ENCODE measurements around the gene AFG3L2.

The AFG3L2 gene

DNA sequence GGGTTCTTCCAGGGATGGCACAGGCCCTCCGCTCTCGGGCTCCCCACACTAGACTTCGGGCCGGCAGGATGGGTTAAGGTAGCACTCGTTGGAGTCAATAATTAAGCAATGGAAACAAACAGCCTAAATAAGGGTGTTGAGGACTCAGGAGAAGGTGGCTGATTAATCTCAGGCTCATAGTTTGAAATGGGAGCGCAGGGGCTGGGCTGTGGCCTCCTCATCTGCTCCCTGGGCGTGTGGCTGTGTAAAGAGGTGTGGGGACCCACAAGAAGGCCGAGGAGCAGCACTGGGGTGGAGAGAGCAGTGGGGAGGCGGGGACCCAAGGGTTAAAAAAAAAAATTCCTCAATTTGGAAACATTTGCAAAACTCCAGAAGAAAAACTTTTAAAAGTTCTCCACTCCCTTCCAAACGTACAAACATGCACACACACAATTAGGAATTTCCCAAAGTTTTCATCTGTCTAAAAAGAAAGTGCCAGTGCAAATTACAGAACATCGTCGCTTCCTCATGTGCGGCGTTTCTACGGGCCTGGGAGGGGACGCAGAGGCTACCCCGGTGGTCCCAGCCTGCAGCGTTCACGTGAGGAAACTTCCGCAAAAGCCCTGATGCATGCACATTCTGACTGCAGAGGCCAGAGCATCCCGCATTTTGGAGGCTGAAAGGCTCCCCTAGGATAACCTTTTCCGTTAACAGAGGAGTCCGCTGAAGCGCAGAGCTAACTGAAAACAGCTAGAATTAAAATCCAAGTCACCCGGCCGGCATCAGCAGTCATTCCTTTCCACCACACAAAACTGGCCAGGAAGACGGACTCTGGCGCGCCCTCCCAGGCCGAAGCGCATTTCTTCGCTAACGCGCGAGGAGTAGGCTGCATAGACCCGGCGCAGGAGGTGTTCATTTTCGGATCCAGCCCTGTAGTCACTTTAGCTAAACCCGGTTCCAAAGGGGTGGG, 70.0 kb downstream of the AFG3L2 start:
- FAIRE-seq (no peak), DNase-seq (ENCODE audit: insufficient read length, low spot score) (no peak)
- TF ChIP-seq, protein P1, sequence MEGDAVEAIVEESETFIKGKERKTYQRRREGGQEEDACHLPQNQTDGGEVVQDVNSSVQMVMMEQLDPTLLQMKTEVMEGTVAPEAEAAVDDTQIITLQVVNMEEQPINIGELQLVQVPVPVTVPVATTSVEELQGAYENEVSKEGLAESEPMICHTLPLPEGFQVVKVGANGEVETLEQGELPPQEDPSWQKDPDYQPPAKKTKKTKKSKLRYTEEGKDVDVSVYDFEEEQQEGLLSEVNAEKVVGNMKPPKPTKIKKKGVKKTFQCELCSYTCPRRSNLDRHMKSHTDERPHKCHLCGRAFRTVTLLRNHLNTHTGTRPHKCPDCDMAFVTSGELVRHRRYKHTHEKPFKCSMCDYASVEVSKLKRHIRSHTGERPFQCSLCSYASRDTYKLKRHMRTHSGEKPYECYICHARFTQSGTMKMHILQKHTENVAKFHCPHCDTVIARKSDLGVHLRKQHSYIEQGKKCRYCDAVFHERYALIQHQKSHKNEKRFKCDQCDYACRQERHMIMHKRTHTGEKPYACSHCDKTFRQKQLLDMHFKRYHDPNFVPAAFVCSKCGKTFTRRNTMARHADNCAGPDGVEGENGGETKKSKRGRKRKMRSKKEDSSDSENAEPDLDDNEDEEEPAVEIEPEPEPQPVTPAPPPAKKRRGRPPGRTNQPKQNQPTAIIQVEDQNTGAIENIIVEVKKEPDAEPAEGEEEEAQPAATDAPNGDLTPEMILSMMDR (IDR thresholded peaks at IDR 0.05; ENCODE audit: insufficient read depth, missing control alignments) = no peak

DNA sequence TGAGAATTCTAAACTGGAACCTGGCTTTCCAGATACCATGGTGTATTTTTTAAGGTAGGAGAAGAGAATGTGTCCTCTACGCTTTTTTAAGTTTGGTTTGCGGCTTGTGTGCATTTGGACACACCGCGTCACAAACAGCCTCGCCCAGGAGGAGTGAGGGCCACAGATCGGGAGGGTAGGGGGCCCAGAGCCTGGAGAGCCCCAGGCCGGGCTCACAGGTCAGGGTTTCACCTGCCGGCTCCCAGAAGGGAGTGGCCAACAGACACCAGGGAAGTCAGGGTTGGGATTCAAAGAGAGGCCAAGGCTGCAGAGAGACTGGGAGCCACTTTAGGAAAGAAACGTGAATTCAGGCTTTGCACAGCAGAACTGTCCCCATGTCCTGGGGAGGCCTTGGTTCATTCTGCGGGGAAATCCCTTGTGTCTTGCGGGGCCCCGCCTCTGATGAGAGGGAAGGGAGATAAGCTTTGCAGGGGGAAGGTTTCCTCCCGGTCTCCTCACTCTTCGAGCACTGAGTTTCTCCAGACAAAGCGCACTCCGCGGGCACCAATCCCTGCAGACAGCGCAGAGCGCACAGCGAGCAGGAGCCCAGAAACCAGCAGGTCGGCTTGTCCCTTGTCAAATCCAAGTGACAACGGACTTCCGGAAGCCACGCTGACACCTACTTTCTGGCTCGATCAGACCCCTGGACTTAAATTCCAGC, 70.9 kb downstream of the AFG3L2 start:
- FAIRE-seq (no peak), DNase-seq (ENCODE audit: insufficient read length, low spot score) (no peak)
- TF ChIP-seq, protein P1 (IDR thresholded peaks at IDR 0.05; ENCODE audit: insufficient read depth, missing control alignments) = no peak

DNA sequence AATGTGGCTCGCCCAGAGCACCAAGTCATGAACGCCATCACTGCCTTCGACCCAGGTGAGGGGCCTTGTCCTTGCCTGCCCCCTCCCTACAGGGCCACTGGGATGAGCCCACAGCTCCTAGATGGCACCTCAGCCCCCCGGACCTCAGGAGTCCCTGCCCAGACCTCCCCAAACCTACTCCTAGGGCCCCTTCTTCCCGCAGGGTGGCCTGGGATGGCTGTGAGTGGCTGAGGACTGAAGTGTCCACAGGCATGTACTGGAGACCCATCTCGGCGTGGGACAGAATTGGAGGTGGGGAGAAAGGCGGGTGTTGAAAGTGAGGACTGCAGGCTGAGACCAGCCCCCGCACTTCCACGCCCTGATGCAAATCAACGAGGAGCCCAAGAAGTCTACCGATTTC, 71.8 kb downstream of the AFG3L2 start:
- DNase-seq (ENCODE audit: insufficient read length, low spot score) (no peak), FAIRE-seq (no peak)

DNA sequence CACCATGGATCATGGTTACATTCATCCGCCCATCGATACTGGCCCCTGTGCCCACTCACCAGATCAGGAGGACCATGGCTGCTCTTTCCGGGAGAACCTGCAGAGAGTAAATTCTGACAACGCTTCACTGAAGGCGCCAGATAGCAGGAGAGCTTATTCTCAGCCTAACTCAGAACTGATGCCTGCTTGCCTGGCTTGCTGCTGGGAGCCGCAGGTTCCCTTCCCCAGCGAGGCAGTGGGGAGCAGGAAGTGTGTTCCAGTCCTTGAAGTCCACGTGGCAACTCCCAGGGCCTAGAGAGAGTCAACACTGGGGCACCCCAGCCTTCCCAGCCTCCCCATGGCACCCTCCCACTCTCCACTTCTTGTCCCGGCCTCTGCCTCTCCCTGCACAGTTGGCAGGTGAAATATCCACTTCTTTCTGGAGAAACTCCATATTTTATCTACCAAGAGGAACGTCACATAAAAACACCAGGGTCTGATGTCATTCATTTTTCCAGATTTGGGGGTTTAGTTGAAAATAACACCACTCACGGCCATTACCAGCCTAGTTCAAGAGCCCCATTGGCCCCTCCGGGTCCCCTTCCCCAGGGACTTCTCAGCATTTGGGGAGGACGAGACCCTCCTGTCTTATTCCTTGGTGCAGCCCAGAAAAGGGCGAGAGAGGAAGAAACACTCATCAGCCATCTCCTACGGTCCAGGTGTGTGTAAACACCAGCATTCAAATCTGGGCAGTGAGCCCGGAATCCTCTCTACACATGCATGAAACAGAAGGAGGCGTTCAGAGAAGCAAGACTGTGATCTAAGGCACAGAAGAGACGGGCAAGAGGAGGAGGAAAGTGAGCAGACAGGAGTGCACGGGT, 72.4 kb downstream of the AFG3L2 start:
- FAIRE-seq (no peak), DNase-seq (ENCODE audit: insufficient read length, low spot score) (no peak)
- TF ChIP-seq, protein P1 (IDR thresholded peaks at IDR 0.05; ENCODE audit: insufficient read depth, missing control alignments) = no peak

More for the DNA sequence above, 71.8 kb downstream of the AFG3L2 start:
- TF ChIP-seq, protein P1 (IDR thresholded peaks at IDR 0.05; ENCODE audit: insufficient read depth, missing control alignments) = no peak

DNA sequence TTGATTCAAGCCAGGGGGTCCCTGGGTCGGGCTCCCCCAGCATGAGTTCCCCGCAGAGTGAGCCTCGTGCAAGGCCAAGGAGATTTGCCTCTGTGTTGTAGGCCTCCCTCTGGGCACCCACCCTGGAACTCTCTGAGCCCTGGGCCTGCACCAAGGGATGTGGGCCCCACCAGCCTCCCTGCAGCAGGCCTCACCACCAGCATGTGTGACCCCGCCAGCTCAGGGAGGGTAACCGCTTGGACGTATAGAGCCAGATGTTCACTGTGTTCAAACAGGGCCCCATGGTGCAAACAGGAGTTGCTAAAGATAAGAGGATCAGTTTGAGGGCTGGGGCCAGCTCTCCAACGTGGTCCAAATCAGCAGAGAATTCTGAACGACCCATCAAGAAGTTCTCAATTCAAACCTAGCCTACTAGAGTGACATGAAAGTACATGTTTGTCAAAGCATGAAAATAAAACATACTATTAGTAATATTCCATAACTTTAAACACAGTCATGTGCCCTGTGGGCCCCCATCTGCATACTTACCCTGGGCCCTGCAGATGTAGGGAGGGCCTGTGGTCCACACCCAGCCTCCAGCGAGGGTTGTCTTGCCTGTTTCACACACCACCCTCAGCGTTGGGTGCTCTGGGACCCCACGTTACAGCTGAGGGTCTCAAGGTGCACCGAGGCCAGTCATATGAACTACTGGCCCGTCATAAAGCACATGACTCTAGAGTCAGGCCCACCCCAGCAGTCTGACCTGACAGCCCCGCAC, 74.5 kb downstream of the AFG3L2 start:
- no peak for DNase-seq (ENCODE audit: insufficient read length, low spot score)
- FAIRE-seq = no peak
- TF ChIP-seq, protein P1 (IDR thresholded peaks at IDR 0.05; ENCODE audit: insufficient read depth, missing control alignments) = no peak

DNA sequence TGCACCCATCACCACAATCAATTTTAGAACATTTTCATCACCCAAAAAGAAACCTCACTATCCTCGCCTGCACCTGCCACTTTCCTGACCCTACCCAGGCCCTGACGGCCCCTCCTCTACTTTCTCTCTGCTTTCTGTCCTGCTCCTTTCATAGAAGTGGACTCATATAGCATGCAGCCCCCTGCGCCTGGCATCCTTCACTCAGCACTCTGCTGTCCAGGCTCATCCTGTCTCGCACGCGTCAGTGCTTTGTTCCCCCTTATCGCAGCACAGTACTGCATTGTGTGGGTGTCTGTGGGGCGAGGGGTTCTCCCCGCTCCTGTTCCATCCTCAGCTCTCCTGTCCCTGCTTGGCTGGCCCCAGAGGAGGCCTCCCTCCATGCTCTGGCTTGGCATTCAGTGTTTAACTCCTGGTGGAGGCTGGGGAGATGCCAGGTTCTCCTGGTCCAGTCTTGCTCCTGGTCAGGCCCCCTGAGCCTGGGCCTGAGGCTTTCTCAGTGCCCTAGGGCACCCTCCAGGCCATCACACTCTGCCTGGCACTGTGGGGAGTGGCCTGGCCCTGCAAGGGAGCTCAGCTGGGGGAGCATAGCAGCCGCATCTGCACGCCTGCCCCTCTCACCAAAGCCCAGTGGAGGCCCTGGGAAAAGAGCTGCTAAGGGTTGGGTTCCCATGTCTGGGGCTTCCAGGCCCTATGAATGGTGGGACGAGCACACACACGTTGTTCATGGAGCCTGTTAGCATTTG, 75.6 kb downstream of the AFG3L2 start:
- no peak for FAIRE-seq
- DNase-seq (ENCODE audit: insufficient read length, low spot score) = no peak
- TF ChIP-seq, protein P1 (IDR thresholded peaks at IDR 0.05; ENCODE audit: insufficient read depth, missing control alignments) = no peak

Measured in D721Med (cell line).